Measurements from ENCODE around the gene ASTN2.
"Not testable (repeated sequence)": the region's sequence is repeated elsewhere in the genome, so short reads cannot be mapped to it uniquely, and the experiment has no call there.

ASTN2 gene

GRCh38 chr9:116464987-116465571, 949.8 kb downstream of the ASTN2 start:
- no peak for DNase-seq

- no peak for DNase-seq
Observed at GRCh38 chr9:116464423-116464822, 950.4 kb downstream of the ASTN2 start.

GRCh38 chr9:116461632-116462031, 953.2 kb downstream of the ASTN2 start:
- DNase-seq, result no peak

- no peak for DNase-seq
Observed at GRCh38 chr9:116460026-116460425, 954.8 kb downstream of the ASTN2 start.

- DNase-seq, result no peak
Observed at GRCh38 chr9:116459576-116459975, 955.3 kb downstream of the ASTN2 start.

- DNase-seq, result no peak
Observed at GRCh38 chr9:116456490-116457088, 958.3 kb downstream of the ASTN2 start.

GRCh38 chr9:116454539-116454938, 960.3 kb downstream of the ASTN2 start:
- DNase-seq, result not testable (repeated sequence)

GRCh38 chr9:116453785-116454184, 961.1 kb downstream of the ASTN2 start:
- no peak for DNase-seq

- DNase-seq, result no peak
Observed at GRCh38 chr9:116452634-116453033, 962.2 kb downstream of the ASTN2 start.

GRCh38 chr9:116452227-116452626, 962.6 kb downstream of the ASTN2 start:
- DNase-seq, result no peak

- DNase-seq, result no peak
Observed at GRCh38 chr9:116451500-116452115, 963.2 kb downstream of the ASTN2 start.

- no peak for DNase-seq
Observed at GRCh38 chr9:116450378-116451139, 964.3 kb downstream of the ASTN2 start.

- DNase-seq, result no peak
Observed at GRCh38 chr9:116449949-116450348, 964.9 kb downstream of the ASTN2 start.

GRCh38 chr9:116448431-116448830, 966.4 kb downstream of the ASTN2 start:
- no peak for DNase-seq

- DNase-seq, result no peak
Observed at GRCh38 chr9:116447934-116448333, 966.9 kb downstream of the ASTN2 start.

GRCh38 chr9:116442528-116442927, 972.3 kb downstream of the ASTN2 start:
- DNase-seq, result no peak

GRCh38 chr9:116437411-116438370, 977.2 kb downstream of the ASTN2 start:
- no peak for DNase-seq

GRCh38 chr9:116436121-116436520, 978.7 kb downstream of the ASTN2 start:
- no peak for DNase-seq

GRCh38 chr9:116435706-116436105, 979.2 kb downstream of the ASTN2 start:
- no peak for DNase-seq

- DNase-seq, result no peak
Observed at GRCh38 chr9:116434314-116434713, 980.5 kb downstream of the ASTN2 start.

GRCh38 chr9:116432051-116432450, 982.8 kb downstream of the ASTN2 start:
- no peak for DNase-seq

- DNase-seq, result no peak
Observed at GRCh38 chr9:116430849-116431248, 984.0 kb downstream of the ASTN2 start.

- DNase-seq, result no peak
Observed at GRCh38 chr9:116425244-116425643, 989.6 kb downstream of the ASTN2 start.
